HepG2 (cell line): ENCODE measurements around the gene PDCD2. TPM values are rescaled to one million over a fixed set of nuclear protein-coding genes. Genes with fewer than 3 reads are reported as not detected.

Experiments used
- ARHGAP35 ChIP-seq: sonication (generic); formaldehyde crosslinking; IDR thresholded peaks from 2 replicates; pipeline ENCODE4 v1.9.0; 2022; ENCODE audit warnings: mild to moderate bottlenecking, inconsistent platforms, moderate library complexity, missing genetic modification reagents, borderline replicate concordance
- BORCS8-MEF2B ChIP-seq: sonication (generic); formaldehyde crosslinking; IDR thresholded peaks from 2 replicates; pipeline ENCODE4 v1.8.0; 2022; ENCODE audit warnings: mild to moderate bottlenecking, missing genetic modification reagents
- IKZF5 ChIP-seq: IDR thresholded peaks from 2 replicates; pipeline ENCODE4 v1.6.1; 2018; ENCODE audit warnings: missing genetic modification reagents, mild to moderate bottlenecking, missing compliant biosample characterization
- KDM2A ChIP-seq: sonication (generic); formaldehyde crosslinking; IDR thresholded peaks from 2 replicates; pipeline ENCODE4 v1.4.0; 2020; ENCODE audit warnings: low read depth, missing genetic modification reagents, borderline replicate concordance
- KMT2B ChIP-seq: IDR thresholded peaks from 2 replicates; pipeline ENCODE4 v1.6.1; 2016; ENCODE audit warnings: missing genetic modification reagents, missing compliant biosample characterization
- MZF1 ChIP-seq: sonication (generic); formaldehyde crosslinking; IDR thresholded peaks from 2 replicates; pipeline ENCODE4 v1.8.1; 2023; ENCODE audit warnings: mild to moderate bottlenecking, missing genetic modification reagents, borderline replicate concordance
- SMAD3 ChIP-seq: sonication (generic); formaldehyde crosslinking; IDR thresholded peaks from 2 replicates; pipeline ENCODE4 v1.4.0; 2020; ENCODE audit warnings: missing genetic modification reagents
- SRSF4 ChIP-seq: fragments of 200-400 bp; formaldehyde crosslinking; IDR thresholded peaks from one replicate; pipeline ENCODE4 v1.6.1; 2018; ENCODE audit warnings: mild to moderate bottlenecking, low read depth, low read length, moderate library complexity; ENCODE audit not compliant: poor library complexity, severe bottlenecking
- ZNF570 ChIP-seq: sonication (generic); formaldehyde crosslinking; IDR thresholded peaks from 2 replicates; pipeline ENCODE4 v1.4.0; 2020; ENCODE audit warnings: mild to moderate bottlenecking, missing genetic modification reagents, borderline replicate concordance
- polyA plus RNA-seq, 8 experiments: library from polyadenylated mRNA; depleted of rRNA in 3 of 8; stranded (reverse) in 7 of 8; unstranded in 1 of 8; fragments of >200 nt; fragmentation: Illumina TruSeq in 4 of 8; extraction: Trizol in 4 of 8; gene quantifications; 2 replicates each; pipeline versions ENCODE4 v1.2.1 to v1.2.3, GENCODE V29; 2011 to 2016; ENCODE audit warnings: low read depth in 4 of 8, missing spikeins in 1 of 8, mixed read lengths in 1 of 8; ENCODE audit not compliant: insufficient read depth in 1 of 8
- total RNA-seq, 5 experiments: library from RNA; depleted of rRNA; stranded (reverse); fragments of >200 nt; fragmentation: Illumina TruSeq; extraction: Trizol; gene quantifications; 2 replicates each; pipeline ENCODE4 v1.2.3, GENCODE V29; 2016; ENCODE audit warnings: low read depth in 1 of 5
- TF ChIP-seq, protein P1 (sequence below): IDR thresholded peaks from 2 replicates; pipeline ENCODE4 v1.6.1; 2016; ENCODE audit warnings: low read depth, missing genetic modification reagents, missing compliant biosample characterization
- TF ChIP-seq, protein P2 (sequence below): sonication (generic); formaldehyde crosslinking; IDR thresholded peaks from 2 replicates; pipeline ENCODE4 v1.8.0; 2022; ENCODE audit warnings: mild to moderate bottlenecking, missing genetic modification reagents, moderate library complexity
- TF ChIP-seq, protein P3 (sequence below): sonication (generic); formaldehyde crosslinking; IDR thresholded peaks from 2 replicates; pipeline ENCODE4 v1.9.0; 2021; ENCODE audit warnings: missing genetic modification reagents, mild to moderate bottlenecking, borderline replicate concordance
- TF ChIP-seq, protein P4 (sequence below): sonication (generic); formaldehyde crosslinking; IDR thresholded peaks from 2 replicates; pipeline ENCODE4 v1.4.0; 2020; ENCODE audit warnings: mild to moderate bottlenecking, missing genetic modification reagents
- TF ChIP-seq, protein P5 (sequence below): sonication (generic); formaldehyde crosslinking; IDR thresholded peaks from 2 replicates; pipeline ENCODE4 v1.9.0; 2021; ENCODE audit warnings: missing genetic modification reagents, borderline replicate concordance

PDCD2 gene
- total and polyA plus RNA-seq, 2 of the 13 experiments (the other 11 are each of a cell fraction or from before 2014, with no cell fraction given), result 83.6 to 133 TPM

DNA sequence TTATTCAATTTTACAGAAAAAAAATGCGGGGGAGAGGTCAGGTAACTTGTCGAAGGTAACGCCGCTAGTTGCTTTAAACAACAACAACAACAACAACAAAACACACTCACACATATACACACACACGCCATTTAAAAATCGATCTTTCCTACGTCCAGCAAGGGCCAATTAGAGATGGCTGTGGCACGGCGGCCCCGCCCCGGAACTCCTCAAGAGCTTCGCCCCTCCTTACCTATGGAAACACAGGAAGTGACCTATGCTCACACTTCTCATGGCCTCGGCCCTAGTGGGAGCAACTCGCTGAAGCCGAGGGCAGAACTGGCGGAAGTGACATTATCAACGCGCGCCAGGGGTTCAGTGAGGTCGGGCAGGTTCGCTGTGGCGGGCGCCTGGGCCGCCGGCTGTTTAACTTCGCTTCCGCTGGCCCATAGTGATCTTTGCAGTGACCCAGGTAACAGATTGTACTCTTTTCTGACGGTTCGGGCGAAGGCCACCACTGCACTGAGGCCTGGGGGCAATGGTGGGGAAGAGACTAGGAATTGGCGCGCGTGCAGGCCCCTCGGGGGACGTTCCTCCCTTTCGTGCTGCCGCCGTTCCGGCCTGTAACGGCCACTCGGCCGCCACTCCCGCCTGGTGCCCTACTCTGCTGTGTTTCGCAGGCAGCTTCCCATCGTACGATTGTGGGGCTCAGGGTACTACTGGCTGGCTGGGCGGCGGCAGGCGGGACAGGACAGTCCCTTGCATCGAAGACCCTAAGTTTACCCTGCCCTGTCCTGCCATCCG lies 30.2 kb downstream of the PDCD2 start, which contains the start of gene TBP (continued):
- TF ChIP-seq, protein P1, sequence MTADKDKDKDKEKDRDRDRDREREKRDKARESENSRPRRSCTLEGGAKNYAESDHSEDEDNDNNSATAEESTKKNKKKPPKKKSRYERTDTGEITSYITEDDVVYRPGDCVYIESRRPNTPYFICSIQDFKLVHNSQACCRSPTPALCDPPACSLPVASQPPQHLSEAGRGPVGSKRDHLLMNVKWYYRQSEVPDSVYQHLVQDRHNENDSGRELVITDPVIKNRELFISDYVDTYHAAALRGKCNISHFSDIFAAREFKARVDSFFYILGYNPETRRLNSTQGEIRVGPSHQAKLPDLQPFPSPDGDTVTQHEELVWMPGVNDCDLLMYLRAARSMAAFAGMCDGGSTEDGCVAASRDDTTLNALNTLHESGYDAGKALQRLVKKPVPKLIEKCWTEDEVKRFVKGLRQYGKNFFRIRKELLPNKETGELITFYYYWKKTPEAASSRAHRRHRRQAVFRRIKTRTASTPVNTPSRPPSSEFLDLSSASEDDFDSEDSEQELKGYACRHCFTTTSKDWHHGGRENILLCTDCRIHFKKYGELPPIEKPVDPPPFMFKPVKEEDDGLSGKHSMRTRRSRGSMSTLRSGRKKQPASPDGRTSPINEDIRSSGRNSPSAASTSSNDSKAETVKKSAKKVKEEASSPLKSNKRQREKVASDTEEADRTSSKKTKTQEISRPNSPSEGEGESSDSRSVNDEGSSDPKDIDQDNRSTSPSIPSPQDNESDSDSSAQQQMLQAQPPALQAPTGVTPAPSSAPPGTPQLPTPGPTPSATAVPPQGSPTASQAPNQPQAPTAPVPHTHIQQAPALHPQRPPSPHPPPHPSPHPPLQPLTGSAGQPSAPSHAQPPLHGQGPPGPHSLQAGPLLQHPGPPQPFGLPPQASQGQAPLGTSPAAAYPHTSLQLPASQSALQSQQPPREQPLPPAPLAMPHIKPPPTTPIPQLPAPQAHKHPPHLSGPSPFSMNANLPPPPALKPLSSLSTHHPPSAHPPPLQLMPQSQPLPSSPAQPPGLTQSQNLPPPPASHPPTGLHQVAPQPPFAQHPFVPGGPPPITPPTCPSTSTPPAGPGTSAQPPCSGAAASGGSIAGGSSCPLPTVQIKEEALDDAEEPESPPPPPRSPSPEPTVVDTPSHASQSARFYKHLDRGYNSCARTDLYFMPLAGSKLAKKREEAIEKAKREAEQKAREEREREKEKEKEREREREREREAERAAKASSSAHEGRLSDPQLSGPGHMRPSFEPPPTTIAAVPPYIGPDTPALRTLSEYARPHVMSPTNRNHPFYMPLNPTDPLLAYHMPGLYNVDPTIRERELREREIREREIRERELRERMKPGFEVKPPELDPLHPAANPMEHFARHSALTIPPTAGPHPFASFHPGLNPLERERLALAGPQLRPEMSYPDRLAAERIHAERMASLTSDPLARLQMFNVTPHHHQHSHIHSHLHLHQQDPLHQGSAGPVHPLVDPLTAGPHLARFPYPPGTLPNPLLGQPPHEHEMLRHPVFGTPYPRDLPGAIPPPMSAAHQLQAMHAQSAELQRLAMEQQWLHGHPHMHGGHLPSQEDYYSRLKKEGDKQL (CRISPR knock-in tag), result no peak
- TF ChIP-seq SRSF4 (no peak), ARHGAP35 (CRISPR knock-in tag) (no peak; the same call in 1 of the 2 replicates), ZNF570 (CRISPR knock-in tag) (no peak), MZF1 (no peak), KDM2A (CRISPR knock-in tag) (peak; percentile 98), BORCS8-MEF2B (CRISPR knock-in tag) (peak; percentile 74; the same call in 1 of the 2 replicates), KMT2B (peak; percentile 99), IKZF5 (CRISPR knock-in tag) (peak; percentile 96), SMAD3 (CRISPR knock-in tag) (peak; percentile 92)
- TF ChIP-seq, protein P2, sequence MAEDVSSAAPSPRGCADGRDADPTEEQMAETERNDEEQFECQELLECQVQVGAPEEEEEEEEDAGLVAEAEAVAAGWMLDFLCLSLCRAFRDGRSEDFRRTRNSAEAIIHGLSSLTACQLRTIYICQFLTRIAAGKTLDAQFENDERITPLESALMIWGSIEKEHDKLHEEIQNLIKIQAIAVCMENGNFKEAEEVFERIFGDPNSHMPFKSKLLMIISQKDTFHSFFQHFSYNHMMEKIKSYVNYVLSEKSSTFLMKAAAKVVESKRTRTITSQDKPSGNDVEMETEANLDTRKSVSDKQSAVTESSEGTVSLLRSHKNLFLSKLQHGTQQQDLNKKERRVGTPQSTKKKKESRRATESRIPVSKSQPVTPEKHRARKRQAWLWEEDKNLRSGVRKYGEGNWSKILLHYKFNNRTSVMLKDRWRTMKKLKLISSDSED, result 0 out of 2 replicates have a peak, but pooled peaks have one; percentile 80
- TF ChIP-seq, protein P3, sequence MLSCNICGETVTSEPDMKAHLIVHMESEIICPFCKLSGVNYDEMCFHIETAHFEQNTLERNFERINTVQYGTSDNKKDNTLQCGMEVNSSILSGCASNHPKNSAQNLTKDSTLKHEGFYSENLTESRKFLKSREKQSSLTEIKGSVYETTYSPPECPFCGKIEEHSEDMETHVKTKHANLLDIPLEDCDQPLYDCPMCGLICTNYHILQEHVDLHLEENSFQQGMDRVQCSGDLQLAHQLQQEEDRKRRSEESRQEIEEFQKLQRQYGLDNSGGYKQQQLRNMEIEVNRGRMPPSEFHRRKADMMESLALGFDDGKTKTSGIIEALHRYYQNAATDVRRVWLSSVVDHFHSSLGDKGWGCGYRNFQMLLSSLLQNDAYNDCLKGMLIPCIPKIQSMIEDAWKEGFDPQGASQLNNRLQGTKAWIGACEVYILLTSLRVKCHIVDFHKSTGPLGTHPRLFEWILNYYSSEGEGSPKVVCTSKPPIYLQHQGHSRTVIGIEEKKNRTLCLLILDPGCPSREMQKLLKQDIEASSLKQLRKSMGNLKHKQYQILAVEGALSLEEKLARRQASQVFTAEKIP (CRISPR knock-in tag), result no peak
- TF ChIP-seq, protein P4, sequence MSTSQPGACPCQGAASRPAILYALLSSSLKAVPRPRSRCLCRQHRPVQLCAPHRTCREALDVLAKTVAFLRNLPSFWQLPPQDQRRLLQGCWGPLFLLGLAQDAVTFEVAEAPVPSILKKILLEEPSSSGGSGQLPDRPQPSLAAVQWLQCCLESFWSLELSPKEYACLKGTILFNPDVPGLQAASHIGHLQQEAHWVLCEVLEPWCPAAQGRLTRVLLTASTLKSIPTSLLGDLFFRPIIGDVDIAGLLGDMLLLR (CRISPR knock-in tag), result no peak
- TF ChIP-seq, protein P5, sequence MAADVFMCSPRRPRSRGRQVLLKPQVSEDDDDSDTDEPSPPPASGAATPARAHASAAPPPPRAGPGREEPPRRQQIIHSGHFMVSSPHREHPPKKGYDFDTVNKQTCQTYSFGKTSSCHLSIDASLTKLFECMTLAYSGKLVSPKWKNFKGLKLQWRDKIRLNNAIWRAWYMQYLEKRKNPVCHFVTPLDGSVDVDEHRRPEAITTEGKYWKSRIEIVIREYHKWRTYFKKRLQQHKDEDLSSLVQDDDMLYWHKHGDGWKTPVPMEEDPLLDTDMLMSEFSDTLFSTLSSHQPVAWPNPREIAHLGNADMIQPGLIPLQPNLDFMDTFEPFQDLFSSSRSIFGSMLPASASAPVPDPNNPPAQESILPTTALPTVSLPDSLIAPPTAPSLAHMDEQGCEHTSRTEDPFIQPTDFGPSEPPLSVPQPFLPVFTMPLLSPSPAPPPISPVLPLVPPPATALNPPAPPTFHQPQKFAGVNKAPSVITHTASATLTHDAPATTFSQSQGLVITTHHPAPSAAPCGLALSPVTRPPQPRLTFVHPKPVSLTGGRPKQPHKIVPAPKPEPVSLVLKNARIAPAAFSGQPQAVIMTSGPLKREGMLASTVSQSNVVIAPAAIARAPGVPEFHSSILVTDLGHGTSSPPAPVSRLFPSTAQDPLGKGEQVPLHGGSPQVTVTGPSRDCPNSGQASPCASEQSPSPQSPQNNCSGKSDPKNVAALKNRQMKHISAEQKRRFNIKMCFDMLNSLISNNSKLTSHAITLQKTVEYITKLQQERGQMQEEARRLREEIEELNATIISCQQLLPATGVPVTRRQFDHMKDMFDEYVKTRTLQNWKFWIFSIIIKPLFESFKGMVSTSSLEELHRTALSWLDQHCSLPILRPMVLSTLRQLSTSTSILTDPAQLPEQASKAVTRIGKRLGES (CRISPR knock-in tag), result peak; percentile 15; the same call in 1 of the 2 replicates
